PC-9 (cell line): Measurements from ENCODE around the gene NAP1L4. TPM values are rescaled to one million over a fixed set of nuclear protein-coding genes. Genes with fewer than 3 reads are reported as not detected.
A peak's percentile ranks its signal among the peaks of the same experiment; 100 is the strongest.

Source experiments
- BruUV-seq: library from RNA; stranded (reverse); fragments of 400-500 nt; replicated peaks from 2 replicates; lab custom pipeline; 2021; lab: Mats Ljungman, UMichigan
- CTCF ChIA-PET: fragments of 300-600 bp; sonication (Branson Sonifier 250); formaldehyde crosslinking; loops from one replicate; lab custom pipeline; 2022; ENCODE audit warnings: antibody characterized with exemption; lab: Charles Lee
- POLR2A ChIA-PET: fragments of 300-600 bp; sonication (Branson Sonifier 250); formaldehyde crosslinking; loops from one replicate; lab custom pipeline; 2022; ENCODE audit warnings: antibody characterized with exemption; ENCODE audit not compliant: unreplicated experiment; lab: Charles Lee
- DNase-seq, 2 experiments: peaks; one replicate each; pipeline versions ENCODE4 v3.0.0 to v3.0.0-alpha.2; 2015 to 2022; ENCODE audit warnings: mixed read lengths in 1 of 2
- H2AFZ ChIP-seq: fragments of 200-600 bp; sonication (generic); 2 replicates; pipeline ENCODE4 v1.8.1; 2017; ENCODE audit warnings: antibody characterized with exemption
- H3F3A ChIP-seq: fragments of 200-600 bp; sonication (generic); 2 replicates; pipeline ENCODE4 v1.8.1; 2017; ENCODE audit warnings: antibody characterized with exemption, mild to moderate bottlenecking, low read depth; ENCODE audit not compliant: insufficient read depth
- H3K27ac ChIP-seq: fragments of 200-600 bp; sonication (generic); 2 replicates; pipeline ENCODE4 v1.6.1; 2016; ENCODE audit warnings: mixed run types
- H3K27me3 ChIP-seq: fragments of 200-600 bp; sonication (generic); 2 replicates; pipeline ENCODE4 v1.6.1; 2016; ENCODE audit warnings: low read depth, mixed run types; ENCODE audit not compliant: insufficient read depth
- H3K36me3 ChIP-seq: fragments of 200-600 bp; sonication (generic); 2 replicates; pipeline ENCODE4 v1.6.1; 2016; ENCODE audit warnings: low read depth, mixed run types
- H3K4me1 ChIP-seq: fragments of 200-600 bp; sonication (generic); replicated peaks from 2 replicates; pipeline ENCODE4 v1.6.1; 2016; ENCODE audit warnings: mixed run types; ENCODE audit not compliant: insufficient read depth
- H3K4me2 ChIP-seq: fragments of 200-600 bp; sonication (generic); 2 replicates; pipeline ENCODE4 v1.6.1; 2017; ENCODE audit warnings: mixed run types
- H3K4me3 ChIP-seq: fragments of 200-600 bp; sonication (generic); 2 replicates; pipeline ENCODE4 v1.6.1; 2016; ENCODE audit warnings: mixed run types
- H3K79me2 ChIP-seq: fragments of 200-600 bp; sonication (generic); 2 replicates; pipeline ENCODE4 v1.6.1; 2017; ENCODE audit warnings: low read depth, mixed run types
- H3K9me2 ChIP-seq: fragments of 200-600 bp; sonication (generic); 2 replicates; pipeline ENCODE4 v1.8.1; 2017; ENCODE audit warnings: mild to moderate bottlenecking; ENCODE audit not compliant: insufficient read depth
- H3K9me3 ChIP-seq: fragments of 200-600 bp; sonication (generic); 2 replicates; pipeline ENCODE4 v1.8.1; 2016; ENCODE audit warnings: low read depth; ENCODE audit not compliant: insufficient read depth
- H4K20me1 ChIP-seq: fragments of 200-600 bp; sonication (generic); 2 replicates; pipeline ENCODE4 v1.8.1; 2017; ENCODE audit not compliant: insufficient read depth
- CTCF ChIP-seq: fragments of 200-600 bp; sonication (generic); conservative IDR thresholded peaks from 2 replicates; pipeline ENCODE4 v1.6.1; 2017; ENCODE audit warnings: mixed run types, antibody characterized with exemption, mild to moderate bottlenecking, moderate library complexity
- EZH2 ChIP-seq: fragments of 200-600 bp; sonication (generic); IDR thresholded peaks from 2 replicates; pipeline ENCODE4 v1.8.0; 2017; ENCODE audit warnings: antibody characterized with exemption, low read depth
- intact Hi-C: fragments of 100-400 bp; cut with micrococcal nuclease; formaldehyde crosslinking; loops from one replicate; pipeline ENCODE4 v1.10.0; 2022; ENCODE audit not compliant: unreplicated experiment
- total RNA-seq: library from RNA; stranded (reverse); gene quantifications from 2 replicates; pipeline ENCODE4 v1.2.3, GENCODE V29; 2021

NAP1L4 gene
- total RNA-seq, 1 experiment from 2014 or later, result 86.7 TPM

GRCh38 chr11:2944530-2944929 is 47.6 kb downstream of the NAP1L4 start:
- ChIA-PET CTCF (no interaction called here), POLR2A (no interaction called here)
- Histone ChIP-seq H3K79me2 (no peaks in the 10 kb centered on the region), H3K9me2 (no peaks in the 10 kb centered on the region), H4K20me1 (no peaks in the 10 kb centered on the region), H3K9me3 (no peaks in the 10 kb centered on the region), H3K36me3 (no peaks in the 10 kb centered on the region), H3K27me3 (no peaks in the 10 kb centered on the region), H3K27ac (no peak overlapping the region), H3K4me2 (no peak overlapping the region), H3K4me1 (peaks cover 23% of the 10 kb centered on the region), H3K4me3 (no peak overlapping the region), H3F3A (peaks cover 28% of the 10 kb centered on the region), H2AFZ (no peak overlapping the region)
- no peak for TF ChIP-seq EZH2
- TF ChIP-seq CTCF, result no peak
- DNase-seq, result no peak
- TSS peak; percentile 7 for BruUV-seq
- intact Hi-C loops, result no loop called here

GRCh38 chr11:2943711-2944118 is 48.4 kb downstream of the NAP1L4 start:
- no peak overlapping the region for H3K27ac ChIP-seq
- POLR2A ChIA-PET, result no interaction called here

GRCh38 chr11:2942872-2943710 is 49.0 kb downstream of the NAP1L4 start:
- peaks cover 28% of the 10 kb centered on the region for H3F3A ChIP-seq
- POLR2A ChIA-PET, result no interaction called here
- no peak overlapping the region for H3K4me3 ChIP-seq
- peaks cover 27% of the 10 kb centered on the region for H3K4me1 ChIP-seq
- H3K27ac ChIP-seq, result no peak overlapping the region
- no peaks in the 10 kb centered on the region for H3K9me2 ChIP-seq
- CTCF ChIA-PET, result no interaction called here
- intact Hi-C loops, result no loop called here
- no TSS peak for BruUV-seq
- DNase-seq, result no peak
- no peaks in the 10 kb centered on the region for H3K79me2 ChIP-seq
- H4K20me1 ChIP-seq, result no peaks in the 10 kb centered on the region
- H3K9me3 ChIP-seq, result no peaks in the 10 kb centered on the region
- H3K4me2 ChIP-seq, result no peak overlapping the region
- no peak overlapping the region for H2AFZ ChIP-seq
- H3K27me3 ChIP-seq, result no peaks in the 10 kb centered on the region
- TF ChIP-seq EZH2 (no peak), CTCF (no peak)
- no peaks in the 10 kb centered on the region for H3K36me3 ChIP-seq

More at GRCh38 chr11:2943711-2944118, 48.4 kb downstream of the NAP1L4 start:
- TF ChIP-seq EZH2 (no peak), CTCF (no peak)
- Histone ChIP-seq H4K20me1 (no peaks in the 10 kb centered on the region), H3K36me3 (no peaks in the 10 kb centered on the region), H2AFZ (no peak overlapping the region), H3K4me1 (peaks cover 27% of the 10 kb centered on the region), H3K9me2 (no peaks in the 10 kb centered on the region), H3K9me3 (no peaks in the 10 kb centered on the region), H3K27me3 (no peaks in the 10 kb centered on the region), H3F3A (peaks cover 28% of the 10 kb centered on the region), H3K4me2 (no peak overlapping the region), H3K79me2 (no peaks in the 10 kb centered on the region), H3K4me3 (no peak overlapping the region)
- BruUV-seq, result no TSS peak
- intact Hi-C loops, result no loop called here
- CTCF ChIA-PET, result no interaction called here
- no peak for DNase-seq
